TTC549 (cell line): ENCODE data around the gene NAXD.
"Not testable (repeated sequence)": the region's sequence is repeated elsewhere in the genome, so short reads cannot be mapped to it uniquely, and the experiment has no call there.

ENCODE experiments used
- FAIRE-seq: peaks from 2 replicates; lab custom pipeline; 2012; peaks lifted over from hg19 to GRCh38; lab: Jason Lieb, UNC

Gene NAXD

GRCh38 chr13:110615322-110616102 lies at the start of gene NAXD:
Gene NAXD, plus strand, starts transcription at chr13:110615545. Its CDS starts 57 bp downstream, at chr13:110615602.
- FAIRE-seq, result peak; percentile 84

- no peak for FAIRE-seq
Observed at GRCh38 chr13:110566171-110566570, 49.2 kb upstream of the NAXD start.

GRCh38 chr13:110568612-110569011 lies 46.7 kb upstream of the NAXD start:
- no peak for FAIRE-seq

- not testable (repeated sequence) for FAIRE-seq
Observed at GRCh38 chr13:110569962-110570361, 45.4 kb upstream of the NAXD start.

GRCh38 chr13:110570886-110571285 lies 44.5 kb upstream of the NAXD start:
- no peak for FAIRE-seq

DNA sequence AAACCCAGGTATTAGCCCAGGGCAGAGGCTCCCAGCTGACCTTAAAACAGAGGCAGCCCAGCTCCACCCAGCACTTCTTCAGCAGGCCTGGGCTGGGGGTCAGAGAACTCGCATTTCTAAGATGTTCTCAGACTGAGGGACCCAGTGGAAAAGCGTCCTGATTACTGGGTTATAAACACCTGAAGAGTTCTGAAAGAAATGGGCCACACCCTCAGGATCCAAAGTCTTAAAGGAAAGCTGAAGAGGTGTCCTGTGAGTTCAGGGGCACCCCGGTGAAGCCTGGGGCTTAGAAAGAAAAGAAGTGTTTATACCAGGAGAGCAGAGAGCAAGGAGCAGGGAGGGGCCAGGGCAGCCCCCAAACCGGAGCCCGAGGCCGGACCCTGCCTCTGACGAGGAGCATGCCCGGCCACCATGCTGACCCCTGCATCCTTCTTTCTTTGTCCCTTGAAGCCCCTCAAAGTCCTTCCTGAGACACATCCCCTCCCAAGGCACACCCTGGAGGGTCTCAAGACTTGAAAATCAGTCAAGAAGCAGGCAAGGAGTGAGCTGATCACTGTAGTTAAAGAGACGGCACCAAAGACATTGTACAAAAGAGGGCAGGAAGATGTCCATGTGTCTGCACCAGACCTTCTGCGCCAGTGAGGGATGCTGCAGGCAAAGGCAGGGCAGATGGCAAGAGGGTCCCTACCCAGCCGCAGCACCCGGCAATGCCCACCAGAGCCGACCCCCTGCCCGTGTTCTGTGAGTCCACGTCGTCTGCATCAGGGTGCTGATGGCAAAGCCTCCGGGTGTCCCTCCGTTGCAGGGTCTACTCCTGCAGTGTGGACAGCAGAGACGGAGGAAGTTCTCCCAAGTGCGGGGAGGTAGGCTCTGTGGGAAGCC lies 43.2 kb upstream of the NAXD start:
- FAIRE-seq, result no peak

GRCh38 chr13:110572778-110573118 lies 42.6 kb upstream of the NAXD start:
- FAIRE-seq, result no peak

DNA sequence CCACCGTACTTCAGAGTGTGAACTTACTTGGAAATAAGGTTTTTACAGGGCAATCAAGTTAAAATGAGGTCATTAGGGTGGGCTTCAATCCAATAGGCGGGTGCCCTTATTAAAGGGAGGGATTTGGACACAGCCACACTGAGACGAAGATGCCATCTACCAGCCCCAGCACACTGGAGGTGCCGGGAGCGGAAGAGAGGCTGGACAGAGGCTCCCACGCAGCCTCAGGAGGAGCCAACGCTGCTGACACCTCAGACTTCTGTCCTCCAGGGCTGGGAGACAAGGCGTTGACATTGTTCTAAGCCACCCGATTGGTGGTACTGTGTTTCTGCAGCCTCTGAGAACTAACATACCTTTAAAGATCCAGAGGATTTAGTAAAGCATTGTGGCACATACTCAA lies 41.2 kb upstream of the NAXD start:
- FAIRE-seq, result no peak

- no peak for FAIRE-seq
Observed at GRCh38 chr13:110575322-110576069, 39.8 kb upstream of the NAXD start.

DNA sequence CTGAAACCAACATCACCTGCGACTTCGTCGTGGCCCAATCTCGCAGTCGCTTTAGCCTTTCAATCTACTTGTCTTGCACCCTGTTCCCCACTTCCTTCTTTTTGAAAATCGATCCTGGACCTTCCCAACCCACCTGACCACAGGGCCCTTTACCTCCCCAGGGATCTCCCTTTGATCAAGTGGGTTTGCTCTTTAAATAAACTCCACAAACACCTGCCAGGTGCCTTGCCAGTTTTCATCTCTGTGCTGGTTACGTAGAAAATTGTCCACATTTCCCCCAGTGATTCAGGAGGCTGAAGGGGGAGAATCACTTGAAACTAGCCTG lies 39.3 kb upstream of the NAXD start:
- FAIRE-seq, result no peak

DNA sequence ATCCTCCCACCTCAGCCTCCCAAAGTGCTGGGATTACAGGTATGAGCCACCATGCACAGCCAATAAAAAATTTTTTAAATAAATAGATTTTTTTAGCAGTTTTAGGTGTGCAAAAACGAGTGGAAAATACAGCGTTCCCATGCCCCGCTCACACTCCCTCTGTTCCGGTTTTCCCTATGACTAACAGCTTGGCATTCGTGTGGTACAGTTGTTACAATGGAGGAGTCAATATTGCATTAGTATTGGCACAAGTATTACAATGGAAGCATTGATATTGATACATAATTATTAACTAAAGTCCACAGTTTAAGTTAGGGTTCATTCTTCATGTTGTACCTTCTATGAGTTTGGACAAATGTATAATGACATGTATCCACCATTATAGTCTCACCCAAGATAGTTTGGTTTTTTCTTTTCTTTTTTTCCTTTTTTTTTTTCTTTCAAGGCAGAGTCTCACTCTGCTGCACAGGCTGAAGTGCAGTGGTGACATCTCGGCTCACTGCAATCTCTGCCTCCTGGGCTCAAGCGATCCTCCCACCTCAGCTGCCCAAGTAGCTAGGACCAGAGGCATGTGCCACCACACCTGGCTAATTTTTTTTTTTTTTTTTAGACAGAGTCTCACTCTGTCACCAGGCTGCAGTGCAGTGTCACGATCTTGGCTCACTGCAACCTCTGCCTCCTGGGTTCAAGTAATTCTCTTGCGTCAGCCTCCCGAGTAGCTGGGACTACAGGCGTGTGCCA lies 38.4 kb upstream of the NAXD start:
- FAIRE-seq, result no peak

DNA sequence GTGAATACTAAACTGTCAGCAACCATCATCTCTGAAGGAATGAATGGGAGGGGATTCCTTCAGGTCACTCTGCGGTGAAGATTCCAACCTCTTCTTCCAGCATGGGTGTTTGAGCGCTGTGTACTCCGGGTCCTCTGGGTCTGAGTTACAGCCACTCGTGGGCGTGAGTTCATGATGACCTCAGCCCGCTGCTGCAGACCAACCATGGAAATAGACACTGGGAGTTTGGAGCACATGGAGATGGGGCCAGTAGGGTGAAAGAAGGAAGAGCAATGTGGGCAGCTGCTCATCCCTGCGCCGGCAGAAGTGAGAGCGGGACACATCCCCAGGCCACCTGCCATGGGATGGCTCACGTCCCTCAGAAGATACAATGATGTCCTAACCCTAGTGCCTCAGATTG lies 37.0 kb upstream of the NAXD start:
- no peak for FAIRE-seq

DNA sequence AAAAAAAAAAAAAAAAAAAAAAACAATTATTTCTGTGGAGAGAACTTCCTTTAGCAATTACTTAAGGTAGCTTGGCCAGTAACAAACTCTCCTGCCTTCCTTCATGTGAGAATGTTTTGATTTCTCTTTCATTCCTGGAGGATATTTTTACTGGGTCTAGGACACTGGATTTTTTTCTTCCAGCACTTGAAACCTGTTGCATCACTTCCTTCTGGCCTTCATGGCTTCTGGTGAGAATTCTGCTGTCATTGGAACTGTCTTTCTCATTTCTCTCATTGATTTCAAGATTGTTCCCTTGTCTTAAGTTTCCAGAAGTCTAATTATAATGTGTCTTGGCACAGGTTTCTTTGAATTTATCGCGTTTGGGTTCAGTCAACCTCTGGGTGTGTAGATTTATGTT lies 34.5 kb upstream of the NAXD start:
- FAIRE-seq, result no peak

DNA sequence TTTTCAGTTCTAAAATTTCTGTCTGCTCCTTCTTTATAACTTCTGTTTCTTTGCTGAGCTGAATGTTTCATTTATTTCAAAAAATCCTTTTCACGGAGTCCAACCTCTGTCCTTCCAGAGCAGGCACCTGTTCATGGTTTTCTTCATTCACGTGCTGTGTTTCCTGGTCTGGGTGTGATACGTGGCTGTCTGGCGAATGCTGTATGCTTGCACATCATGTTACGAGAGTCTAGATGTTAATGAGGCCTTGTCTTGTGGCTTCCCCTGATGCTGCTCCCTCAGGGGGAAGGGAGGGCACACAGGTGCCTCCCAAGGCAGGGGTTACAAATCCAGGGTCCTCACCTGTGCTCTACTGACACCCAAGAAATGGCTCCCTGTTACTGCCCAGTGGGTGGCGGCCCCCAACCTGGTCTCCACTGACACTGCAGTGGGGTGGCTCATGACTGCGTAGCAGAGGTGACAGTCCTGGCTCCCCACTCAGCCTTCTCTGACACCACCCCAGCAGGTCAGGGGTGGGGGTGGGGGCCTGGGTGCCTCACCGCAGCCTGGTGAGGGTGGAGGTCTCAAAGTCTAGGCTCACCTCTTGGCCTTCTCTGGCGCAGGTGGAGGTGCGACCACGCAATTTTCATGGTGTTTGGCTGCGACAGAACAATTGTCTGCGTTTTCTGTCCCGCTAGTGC lies 33.7 kb upstream of the NAXD start:
- no peak for FAIRE-seq

DNA sequence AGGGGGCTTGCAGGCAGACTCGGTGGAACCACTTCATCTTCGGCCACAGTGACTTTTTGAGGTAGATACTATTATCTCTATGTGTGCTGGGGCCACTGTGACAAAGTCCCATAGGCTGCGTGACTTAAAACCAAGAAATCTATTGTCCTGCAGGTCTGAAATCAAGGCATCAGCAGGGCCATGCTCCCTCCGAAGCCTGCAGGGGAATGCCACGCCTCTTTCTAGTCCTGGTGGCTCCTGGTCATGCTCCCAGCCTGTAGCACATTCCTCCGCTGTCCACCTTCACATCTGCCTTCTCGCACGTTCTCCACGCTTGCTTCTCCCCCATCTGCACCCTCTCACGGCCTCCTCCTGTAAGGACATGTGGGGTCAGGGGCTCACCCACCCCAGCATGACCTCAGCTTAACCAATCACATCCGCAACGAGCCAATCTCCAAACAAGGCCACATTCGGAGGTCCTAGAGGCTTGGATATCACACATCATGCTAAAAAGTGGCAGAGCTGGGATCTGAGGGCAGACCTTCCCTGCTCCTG lies 32.9 kb upstream of the NAXD start:
- FAIRE-seq, result no peak

DNA sequence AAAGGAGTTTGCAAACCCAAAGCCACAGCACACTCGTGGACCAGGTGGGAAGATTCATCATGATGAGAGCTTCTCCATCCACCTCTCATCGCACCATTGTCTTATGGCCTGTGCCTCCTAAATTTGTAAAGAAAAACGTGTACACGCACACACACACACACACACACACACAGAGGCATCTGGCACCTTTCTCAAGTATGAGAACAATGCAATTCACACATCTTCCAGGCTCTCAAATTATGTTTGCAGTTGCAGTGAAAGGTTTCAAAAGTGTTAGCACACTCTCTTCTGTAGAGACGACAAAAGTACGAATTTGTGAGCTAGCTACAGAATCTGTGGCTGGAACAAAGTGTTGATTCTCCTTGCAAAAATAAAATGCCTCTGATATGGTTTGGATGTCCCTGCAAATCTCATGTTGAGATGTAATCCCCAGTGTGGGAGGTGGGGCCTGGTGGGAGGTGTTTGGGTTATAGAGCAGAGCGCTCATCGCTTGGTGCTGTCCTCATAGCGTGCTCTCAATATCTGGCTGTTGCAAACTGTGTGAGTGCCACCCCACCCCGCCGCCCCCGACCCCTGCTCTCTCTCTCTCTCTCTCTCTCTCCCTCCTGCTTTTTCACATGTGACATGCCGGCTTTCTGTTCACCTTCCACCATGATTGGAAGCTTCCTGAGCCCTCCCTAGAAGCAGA lies 32.0 kb upstream of the NAXD start:
- FAIRE-seq, result no peak

DNA sequence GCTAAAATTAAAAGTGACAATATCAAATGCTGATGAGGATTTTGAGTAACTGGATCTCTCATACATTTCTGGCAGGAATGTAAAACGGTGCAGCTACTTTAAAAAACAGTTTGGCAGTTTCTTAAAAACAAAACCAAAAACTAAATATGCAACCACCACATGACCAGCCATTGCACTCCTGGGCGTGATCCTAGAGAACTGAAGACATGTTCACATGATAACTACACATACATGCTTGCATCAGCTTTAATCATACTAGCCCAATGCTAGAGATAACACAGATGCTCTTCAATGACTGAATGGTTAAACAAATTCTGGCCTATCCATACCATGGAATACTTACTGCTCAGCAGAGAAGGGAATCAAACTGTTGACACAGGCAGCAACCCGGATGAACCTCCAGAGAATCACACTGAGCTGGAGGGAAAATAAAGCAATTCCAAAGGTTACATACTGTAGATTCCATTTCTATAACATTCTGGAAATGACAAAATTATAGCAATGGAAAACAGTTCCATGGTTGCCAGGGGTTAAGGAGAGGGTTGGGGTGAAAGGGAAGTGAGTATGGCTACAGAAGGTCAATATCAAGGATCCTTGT lies 25.5 kb upstream of the NAXD start:
- FAIRE-seq, result no peak

- no peak for FAIRE-seq
Observed at GRCh38 chr13:110590577-110590976, 24.8 kb upstream of the NAXD start.

- FAIRE-seq, result no peak
Observed at GRCh38 chr13:110592665-110593064, 22.7 kb upstream of the NAXD start.

DNA sequence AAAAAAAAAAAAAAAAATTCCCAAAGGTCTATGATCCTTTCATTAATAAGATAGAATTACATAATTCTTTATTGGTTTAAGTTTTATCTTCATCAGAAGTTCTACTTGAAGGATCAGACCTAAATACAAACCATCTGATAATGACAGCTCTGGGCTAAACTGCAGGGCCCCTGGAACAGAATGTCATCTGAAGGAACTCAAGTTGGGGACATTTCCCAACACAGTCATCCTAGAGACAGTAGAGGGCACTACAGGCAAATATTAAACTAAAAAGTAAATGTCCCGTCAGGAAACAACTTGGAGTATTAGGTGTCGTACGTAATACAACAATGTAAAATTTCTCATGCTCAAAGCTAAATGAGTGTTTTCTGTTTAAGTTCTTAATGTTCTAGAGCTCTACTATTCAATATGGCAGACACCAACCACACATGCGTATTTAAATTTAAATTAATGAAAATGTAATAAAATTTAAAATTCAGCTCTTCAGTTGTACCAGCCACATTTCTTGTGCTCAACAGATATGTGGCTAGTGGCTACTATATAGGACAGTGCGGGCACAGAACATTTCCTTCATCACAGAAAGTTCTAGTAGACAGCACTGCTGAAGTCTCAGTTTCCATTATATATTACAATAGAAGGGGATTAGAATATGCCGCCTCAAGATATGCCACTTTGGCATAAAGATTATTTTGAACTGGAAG lies 21.8 kb upstream of the NAXD start:
- FAIRE-seq, result peak; percentile 85
